ENCODE results near the gene PBX3. TPM values are rescaled to one million over a fixed set of nuclear protein-coding genes. Genes with fewer than 3 reads are reported as not detected.

PBX3 gene
- total RNA-seq, 1 experiment from 2014 or later: 7.7 TPM

GRCh38 chr9:125885405-125886034 is 138.3 kb downstream of the PBX3 start:
- intact Hi-C loops (cut with micrococcal nuclease; ENCODE audit: unreplicated experiment): no loop called here
- no peak overlapping the region for H3K4me3 ChIP-seq (ENCODE audit: low read depth, low read length)
- no peaks in the 10 kb centered on the region for H3K36me3 ChIP-seq (ENCODE audit: control insufficient read depth, insufficient read depth, low read length)
- Mint-ChIP-seq H3K36me3 (ENCODE audit: insufficient read depth, unreplicated experiment) (no peaks in the 10 kb centered on the region), H3K4me1 (ENCODE audit: low read depth, unreplicated experiment) (peaks cover 6% of the 10 kb centered on the region), H3K27ac (ENCODE audit: unreplicated experiment) (no peak overlapping the region), H3K4me3 (ENCODE audit: unreplicated experiment) (no peak overlapping the region), H3K27me3 (ENCODE audit: insufficient read depth, unreplicated experiment) (peaks cover 10% of the 10 kb centered on the region), H3K9me3 (ENCODE audit: unreplicated experiment) (no peaks in the 10 kb centered on the region)
- no peaks in the 10 kb centered on the region for H3K9me3 ChIP-seq
- no peaks in the 10 kb centered on the region for H3K4me1 ChIP-seq
- TF ChIP-seq CTCF (IDR thresholded peaks at IDR 0.05; ENCODE audit: insufficient read depth in 1 of 2, low read depth in 1 of 2, low read length in 1 of 2, severe bottlenecking in 1 of 2, unreplicated experiment in 1 of 2): no peak
- CTCF ChIA-PET: no interaction called here
- DNase-seq: no peak
- no TSS peak for BruUV-seq (replicated peaks)
- POLR2A ChIA-PET: no interaction called here
- H3K27me3 ChIP-seq (replicated peaks; ENCODE audit: control insufficient read depth, insufficient read depth, low read length): no peaks in the 10 kb centered on the region

GRCh38 chr9:125886365-125886764 is 139.2 kb downstream of the PBX3 start:
- Histone ChIP-seq H3K27me3 (replicated peaks; ENCODE audit: control insufficient read depth, insufficient read depth, low read length) (no peaks in the 10 kb centered on the region), H3K9me3 (no peaks in the 10 kb centered on the region), H3K36me3 (ENCODE audit: control insufficient read depth, insufficient read depth, low read length) (no peaks in the 10 kb centered on the region), H3K4me1 (no peaks in the 10 kb centered on the region), H3K4me3 (ENCODE audit: low read depth, low read length) (no peak overlapping the region)
- Mint-ChIP-seq H3K4me1 (ENCODE audit: low read depth, unreplicated experiment) (peaks cover 6% of the 10 kb centered on the region), H3K27me3 (ENCODE audit: insufficient read depth, unreplicated experiment) (peaks cover 10% of the 10 kb centered on the region), H3K9me3 (ENCODE audit: unreplicated experiment) (no peaks in the 10 kb centered on the region), H3K27ac (ENCODE audit: unreplicated experiment) (no peak overlapping the region), H3K4me3 (ENCODE audit: unreplicated experiment) (no peak overlapping the region), H3K36me3 (ENCODE audit: insufficient read depth, unreplicated experiment) (no peaks in the 10 kb centered on the region)
- ChIA-PET CTCF (no interaction called here), POLR2A (no interaction called here)
- DNase-seq: no peak
- intact Hi-C loops (cut with micrococcal nuclease; ENCODE audit: unreplicated experiment): no loop called here
- TF ChIP-seq CTCF (IDR thresholded peaks at IDR 0.05; ENCODE audit: insufficient read depth in 1 of 2, low read depth in 1 of 2, low read length in 1 of 2, severe bottlenecking in 1 of 2, unreplicated experiment in 1 of 2): no peak
- no TSS peak for BruUV-seq (replicated peaks)

- BruUV-seq (replicated peaks): no TSS peak
- peaks cover 6% of the 10 kb centered on the region for H3K4me1 Mint-ChIP-seq (ENCODE audit: low read depth, unreplicated experiment)
- H3K9me3 ChIP-seq: no peaks in the 10 kb centered on the region
- H3K27me3 ChIP-seq (replicated peaks; ENCODE audit: control insufficient read depth, insufficient read depth, low read length): no peaks in the 10 kb centered on the region
- no peaks in the 10 kb centered on the region for H3K9me3 Mint-ChIP-seq (ENCODE audit: unreplicated experiment)
- no peaks in the 10 kb centered on the region for H3K36me3 ChIP-seq (ENCODE audit: control insufficient read depth, insufficient read depth, low read length)
- H3K36me3 Mint-ChIP-seq (ENCODE audit: insufficient read depth, unreplicated experiment): no peaks in the 10 kb centered on the region
- CTCF ChIA-PET: no interaction called here
- no peaks in the 10 kb centered on the region for H3K4me1 ChIP-seq
- no peak overlapping the region for H3K4me3 ChIP-seq (ENCODE audit: low read depth, low read length)
- peaks cover 10% of the 10 kb centered on the region for H3K27me3 Mint-ChIP-seq (ENCODE audit: insufficient read depth, unreplicated experiment)
- no peak overlapping the region for H3K27ac Mint-ChIP-seq (ENCODE audit: unreplicated experiment)
- POLR2A ChIA-PET: no interaction called here
- intact Hi-C loops (cut with micrococcal nuclease; ENCODE audit: unreplicated experiment): no loop called here
- no peak for DNase-seq
- no peak overlapping the region for H3K4me3 Mint-ChIP-seq (ENCODE audit: unreplicated experiment)
- TF ChIP-seq CTCF (IDR thresholded peaks at IDR 0.05; ENCODE audit: insufficient read depth in 1 of 2, low read depth in 1 of 2, low read length in 1 of 2, severe bottlenecking in 1 of 2, unreplicated experiment in 1 of 2): no peak
These were observed 140.0 kb downstream of the PBX3 start for GRCh38 chr9:125887172-125887571.

Data from Caco-2 (cell line).